Stimulated activated CD4-positive, alpha-beta T cell treated with anti-CD3 and anti-CD28 coated beads, Interleukin-15, amount 100 ng/mL, for 24 hours (primary cell): Measurements from ENCODE around the gene CD58.
"Not testable (repeated sequence)": the region's sequence is repeated elsewhere in the genome, so short reads cannot be mapped to it uniquely, and the experiment has no call there.

Source experiments
- DNase-seq: peaks from one replicate; pipeline ENCODE4 v3.0.0-alpha.2; 2020

CD58 gene

DNA sequence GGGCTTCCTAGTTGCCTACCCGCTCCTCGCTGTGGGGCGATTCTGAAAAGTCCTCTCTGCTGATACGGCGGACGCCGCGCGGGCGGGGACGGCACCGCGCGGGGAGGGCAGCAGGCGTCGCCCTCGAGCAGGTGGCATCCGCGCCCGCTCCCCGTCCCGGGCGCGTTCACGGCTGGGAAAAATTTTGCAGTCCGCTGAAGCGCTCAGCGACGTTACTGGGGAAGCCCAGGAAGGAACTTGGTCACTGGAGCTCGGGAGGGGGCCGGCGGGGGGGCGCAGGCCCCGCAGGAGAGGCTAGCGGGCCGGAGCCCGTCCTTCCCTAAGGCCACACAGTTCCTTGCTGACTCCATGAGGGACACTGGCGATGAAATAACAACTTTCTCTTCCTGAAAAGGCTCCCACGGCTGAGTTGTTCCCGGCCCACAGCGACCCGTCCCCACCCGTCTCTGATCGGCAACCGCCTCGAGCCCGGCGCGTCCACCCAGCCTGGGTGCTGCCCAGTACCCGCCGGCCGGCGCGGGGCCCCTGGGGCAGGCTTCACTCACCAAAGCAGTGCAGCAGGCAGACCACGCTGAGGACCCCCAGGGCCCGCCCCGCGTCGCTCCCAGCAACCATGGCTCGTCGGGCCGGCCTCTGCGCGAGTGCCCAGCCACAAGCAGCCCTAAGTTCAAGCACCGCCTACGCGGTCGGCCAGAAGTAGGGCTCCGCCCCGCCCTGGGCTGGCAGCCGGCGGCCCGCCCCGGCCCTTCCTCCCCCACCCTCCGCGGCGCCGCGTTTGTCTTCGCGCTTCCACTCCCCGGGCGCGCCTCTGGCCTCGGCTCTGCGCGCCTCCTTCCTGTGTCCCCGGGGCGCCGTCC, at the start of gene CD58:
Gene CD58, minus strand, starts transcription at position 669 of the 857 bp plus-strand sequence. Its CDS starts 54 bp downstream, at position 615.
- DNase-seq, result peak; percentile 93

DNA sequence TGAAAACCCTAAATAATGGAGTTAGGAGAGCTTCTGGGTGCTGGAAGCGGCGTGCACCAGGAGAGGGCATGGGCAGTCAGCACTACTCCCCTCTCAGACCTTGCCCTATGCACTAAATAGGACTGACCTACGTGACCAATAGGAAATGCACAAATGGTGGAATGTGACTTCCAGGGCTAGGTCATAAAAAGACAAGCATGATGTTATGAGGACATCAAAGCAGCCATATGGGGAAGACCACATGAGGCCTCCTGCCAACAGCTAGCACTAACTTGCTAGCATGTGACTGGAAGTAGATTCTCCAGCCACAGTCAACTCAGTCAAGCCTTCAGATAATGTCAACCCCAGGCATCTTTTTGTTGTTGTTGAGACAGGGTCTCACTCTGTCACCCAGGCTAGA, 49.6 kb upstream of the CD58 start:
- not testable (repeated sequence) for DNase-seq

- not testable (repeated sequence) for DNase-seq
These were observed 48.3 kb upstream of the CD58 start for GRCh38 chr1:116619106-116619505.

- not testable (repeated sequence) for DNase-seq
These were observed 47.0 kb upstream of the CD58 start for GRCh38 chr1:116617808-116618207.

DNA sequence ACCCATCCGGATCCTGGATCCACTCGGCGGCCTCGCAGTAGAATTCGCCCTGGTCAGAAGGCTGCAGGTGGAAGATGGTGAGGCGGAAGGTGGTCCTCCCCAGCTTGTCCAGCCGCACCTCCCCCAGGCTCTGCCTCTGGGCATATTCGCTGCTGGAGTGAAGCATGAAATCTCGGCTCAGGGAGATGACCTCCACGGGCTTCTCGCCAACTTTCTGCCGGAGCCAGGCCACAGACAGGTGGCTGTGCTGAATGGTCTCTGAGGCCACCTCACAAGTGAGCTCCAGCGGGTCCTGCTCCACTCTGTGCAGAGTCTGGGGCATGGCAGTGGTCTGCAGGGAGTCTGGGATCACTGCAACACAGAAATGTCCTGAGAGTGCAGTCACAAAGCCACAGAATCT, 43.0 kb upstream of the CD58 start:
- DNase-seq, result not testable (repeated sequence)

DNA sequence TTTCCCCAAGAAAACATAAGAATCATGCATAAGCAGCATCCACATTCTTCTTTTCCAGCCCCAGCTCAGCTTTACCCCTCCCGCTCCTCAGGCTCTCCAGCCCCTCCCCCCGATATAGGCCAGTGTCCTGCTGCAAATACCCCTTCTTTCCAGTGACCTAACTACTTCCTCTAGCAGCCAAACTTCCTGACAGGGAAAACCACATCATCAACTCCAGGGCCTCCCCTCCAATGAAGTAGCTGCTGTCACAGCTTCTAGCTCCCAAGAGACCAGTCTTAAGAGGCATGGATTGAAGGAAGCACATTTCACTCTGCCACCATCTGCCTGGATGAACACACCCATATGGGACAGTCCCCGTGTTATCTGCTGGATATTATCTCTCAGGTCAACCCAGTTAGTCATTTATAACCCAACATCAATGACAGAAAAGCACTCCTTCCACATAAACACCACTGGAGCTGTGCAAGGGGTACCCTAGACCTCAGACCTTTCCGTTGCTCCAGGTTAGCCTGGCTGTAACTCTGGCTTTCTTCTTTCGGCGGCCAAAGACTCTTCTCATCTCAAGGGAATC, 39.1 kb upstream of the CD58 start:
- DNase-seq, result not testable (repeated sequence)

GRCh38 chr1:116608841-116609240, 38.0 kb upstream of the CD58 start:
- not testable (repeated sequence) for DNase-seq

- DNase-seq, result not testable (repeated sequence)
These were observed 37.3 kb upstream of the CD58 start for GRCh38 chr1:116608151-116608550.

DNA sequence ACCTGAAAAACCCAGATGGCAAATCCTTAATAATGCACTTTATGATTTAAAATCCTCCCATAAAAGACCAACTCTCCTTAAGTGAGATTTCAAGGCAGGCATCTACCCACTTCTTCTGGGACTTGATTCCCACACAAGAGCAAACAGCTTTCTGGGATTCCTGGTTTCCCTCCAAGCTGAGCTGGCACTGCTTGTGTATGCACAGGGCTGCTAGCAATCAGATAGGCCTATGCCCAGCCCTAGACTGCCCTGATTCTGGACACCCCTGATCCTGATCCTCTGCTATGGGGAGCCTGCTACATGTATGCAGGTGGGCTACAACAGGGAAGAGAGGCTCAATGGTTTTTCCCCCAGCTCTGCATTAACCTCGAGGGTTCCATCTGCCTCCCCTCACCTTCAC, 36.6 kb upstream of the CD58 start:
- DNase-seq, result not testable (repeated sequence)

DNA sequence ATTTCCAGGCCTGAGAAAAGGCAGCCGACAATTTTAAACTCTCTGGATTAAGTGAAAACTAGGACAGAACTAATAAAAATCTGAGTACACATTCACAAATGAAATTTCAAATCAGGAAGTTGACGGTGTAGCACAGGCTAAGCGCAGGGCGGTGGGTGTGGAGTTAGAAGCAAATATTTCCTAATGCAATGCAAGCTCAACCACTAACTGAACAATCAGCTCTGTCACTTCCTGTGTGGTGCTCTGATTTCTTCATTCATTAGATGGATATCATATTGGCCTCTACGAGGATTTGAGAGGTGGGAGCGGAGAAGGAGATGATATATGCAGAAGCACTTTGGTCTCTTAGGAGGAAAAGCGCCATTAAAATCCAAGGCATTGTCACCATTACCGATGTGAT, 35.2 kb upstream of the CD58 start:
- DNase-seq, result peak; percentile 16

DNA sequence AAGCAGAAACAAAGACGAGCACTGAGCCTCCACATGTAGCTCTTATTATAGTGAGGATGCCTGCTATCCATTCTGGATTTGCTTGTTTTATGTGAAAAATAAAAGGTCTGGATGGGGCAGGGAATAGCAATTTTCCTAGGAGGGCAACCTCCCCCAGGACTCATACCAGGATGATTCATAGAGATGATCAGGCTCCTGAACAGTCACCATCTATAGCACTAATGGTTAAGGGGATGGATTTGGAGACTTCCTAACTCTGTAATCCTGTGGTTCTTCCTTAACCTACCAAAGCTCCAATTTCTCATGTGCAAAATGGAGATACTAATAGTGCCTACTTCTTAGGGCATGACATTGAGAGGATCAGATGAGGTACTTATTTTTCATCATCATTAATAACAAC, 34.5 kb upstream of the CD58 start:
- DNase-seq, result no peak

DNA sequence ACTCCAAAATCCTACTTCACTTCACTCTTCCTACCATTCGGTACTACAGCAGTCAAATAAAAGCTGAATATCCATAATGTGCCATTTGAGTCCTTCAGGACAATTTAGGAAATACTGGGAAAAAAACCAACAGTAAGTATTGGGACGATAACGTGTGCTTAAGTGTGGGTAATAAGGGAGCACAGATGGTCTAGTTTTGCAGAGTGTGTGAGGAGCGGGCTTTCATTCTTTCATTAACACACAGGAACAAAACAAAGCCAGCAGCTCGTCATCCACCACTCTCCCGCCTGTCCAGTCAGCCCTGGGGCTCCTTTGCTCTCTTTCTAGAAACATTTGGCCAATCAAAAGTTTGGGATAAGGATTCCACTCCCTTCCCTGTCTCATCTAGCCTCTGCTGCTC, 33.6 kb upstream of the CD58 start:
- not testable (repeated sequence) for DNase-seq

DNA sequence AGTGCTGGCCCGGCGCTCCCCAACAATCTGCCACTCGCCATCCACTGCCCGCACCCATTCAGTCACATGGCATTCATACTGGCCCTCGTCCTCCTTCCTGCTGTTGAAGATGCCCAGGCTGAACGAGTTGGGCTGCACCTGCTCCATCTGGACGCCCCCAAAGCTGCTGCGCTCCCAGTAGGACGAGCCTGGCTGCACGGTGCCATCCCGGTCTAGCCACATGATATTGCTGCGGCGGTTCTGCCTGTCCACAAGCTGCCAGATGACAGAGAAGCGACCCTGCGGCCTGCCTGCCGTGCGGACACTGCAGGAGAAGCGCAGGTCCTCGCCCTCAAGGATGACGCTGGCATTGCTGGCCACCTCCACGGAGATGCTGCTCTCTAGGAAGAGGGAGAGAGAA, 32.8 kb upstream of the CD58 start:
- DNase-seq, result not testable (repeated sequence)

DNA sequence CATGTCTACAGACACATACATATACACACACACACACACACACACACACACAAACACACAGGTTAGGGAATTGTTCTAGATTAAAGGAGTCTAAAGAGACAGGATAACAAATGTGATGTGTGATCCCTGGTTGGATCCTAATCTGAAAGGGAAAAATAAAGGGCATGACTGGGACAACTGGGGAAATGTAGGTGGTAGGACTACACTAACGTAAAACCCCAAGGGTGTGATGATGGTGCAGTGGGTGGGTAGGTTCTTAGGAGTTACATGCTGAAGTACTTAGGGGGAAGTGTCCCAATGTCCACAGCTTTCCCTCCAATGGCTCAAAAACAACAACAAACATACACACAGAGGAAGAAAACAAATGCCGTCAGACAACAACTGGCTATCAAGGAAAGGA, 28.5 kb upstream of the CD58 start:
- not testable (repeated sequence) for DNase-seq

DNA sequence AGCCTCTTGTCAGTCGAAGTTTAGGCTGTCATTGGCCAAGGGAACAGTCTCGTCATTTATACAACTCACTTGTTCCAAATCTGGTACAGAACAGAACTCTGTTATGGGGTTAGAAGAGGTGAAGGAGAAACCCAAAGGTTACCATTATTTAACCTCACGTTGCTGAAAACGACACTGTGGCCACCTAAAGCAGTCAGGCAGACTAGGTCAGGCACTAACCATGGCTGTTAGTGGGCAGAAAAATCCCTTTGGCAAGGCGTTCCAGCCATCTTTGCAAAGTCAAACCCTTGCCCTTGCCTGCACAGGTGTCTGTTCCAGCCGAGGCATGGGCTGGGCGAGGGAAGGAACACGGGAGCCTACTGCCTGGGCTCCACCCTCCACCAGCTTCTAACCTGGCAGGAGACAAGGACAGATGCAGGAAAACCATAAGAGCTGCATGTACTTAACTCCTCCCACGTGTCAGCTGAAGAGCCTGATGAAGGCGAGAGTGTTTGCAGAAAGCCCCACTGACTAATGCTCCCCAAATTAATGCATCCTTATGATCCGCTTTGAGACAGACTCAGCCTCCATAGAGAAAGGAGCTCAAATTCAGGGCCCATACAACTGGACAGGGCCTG, 27.7 kb upstream of the CD58 start:
- not testable (repeated sequence) for DNase-seq

- DNase-seq, result not testable (repeated sequence)
These were observed 26.6 kb upstream of the CD58 start for GRCh38 chr1:116597388-116597787.

GRCh38 chr1:116596742-116597307, 26.0 kb upstream of the CD58 start:
- not testable (repeated sequence) for DNase-seq

- peak; percentile 52 for DNase-seq
These were observed 25.3 kb upstream of the CD58 start for GRCh38 chr1:116595946-116596741.

DNA sequence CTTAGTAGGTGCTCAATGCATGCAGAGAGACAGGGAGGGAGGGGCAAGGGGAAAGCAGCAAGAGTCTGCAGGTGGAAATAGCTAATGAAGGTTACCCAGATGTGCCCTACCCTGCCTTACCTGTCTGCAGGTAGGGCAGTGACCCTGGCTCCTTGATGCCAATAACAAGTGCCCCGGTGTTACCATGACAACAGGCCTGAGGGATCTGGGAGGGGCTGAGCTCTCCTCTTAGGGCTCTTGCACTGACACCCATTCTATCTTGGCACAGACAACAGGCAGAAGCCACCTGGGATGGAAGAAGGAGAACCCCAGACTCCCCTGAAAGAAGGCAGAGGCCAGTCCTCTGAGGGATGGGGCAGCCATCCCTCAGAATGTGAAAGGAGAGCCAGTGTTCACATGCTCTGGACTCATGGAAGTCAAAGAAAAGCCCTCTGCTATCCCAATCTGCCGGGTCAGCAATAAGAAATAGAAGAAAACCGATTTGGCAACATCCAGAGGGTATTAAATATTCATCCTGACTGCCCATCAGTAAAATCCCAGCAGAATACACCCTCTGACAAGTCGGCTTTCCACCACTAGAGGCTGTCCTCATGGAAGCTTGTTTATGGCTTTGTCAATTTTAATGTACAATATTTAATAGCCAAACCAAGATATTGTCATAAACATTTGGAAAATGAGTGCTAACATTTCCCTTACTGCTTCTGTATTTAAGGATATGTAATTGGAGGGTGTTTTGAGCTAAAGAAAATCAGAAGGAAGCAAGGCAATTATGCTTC, 24.4 kb upstream of the CD58 start:
- DNase-seq, result not testable (repeated sequence)

GRCh38 chr1:116593977-116594376, 23.2 kb upstream of the CD58 start:
- not testable (repeated sequence) for DNase-seq

- not testable (repeated sequence) for DNase-seq
These were observed 22.6 kb upstream of the CD58 start for GRCh38 chr1:116593401-116593800.
